BJ (cell line): ENCODE measurements around the gene CCDC93. TPM values are rescaled to one million over a fixed set of nuclear protein-coding genes. Genes with fewer than 3 reads are reported as not detected.

Experiments
- CTCF ChIA-PET: fragments of 350-600 bp; formaldehyde crosslinking; extraction: SDS; loops from one replicate; lab custom pipeline; 2021; ENCODE audit warnings: antibody characterized with exemption, inconsistent platforms; lab: Yijun Ruan, JAX
- POLR2A ChIA-PET: fragments of 300-600 bp; sonication (Branson Sonifier 250); formaldehyde crosslinking; extraction: SDS; loops from one replicate; lab custom pipeline; 2021; ENCODE audit warnings: antibody characterized with exemption; lab: Charles Lee
- DNase-seq: peaks from one replicate; pipeline ENCODE4 v3.0.0-alpha.2; 2011; ENCODE audit warnings: low read depth
- H3K27me3 ChIP-seq: 2 replicates; pipeline ENCODE4 v1.6.0; 2011; ENCODE audit warnings: low read length; ENCODE audit not compliant: control insufficient read depth, insufficient read depth
- H3K36me3 ChIP-seq: 2 replicates; pipeline ENCODE4 v1.5.1; 2011; ENCODE audit warnings: low read length; ENCODE audit not compliant: control insufficient read depth, insufficient read depth
- H3K4me3 ChIP-seq: 2 replicates; pipeline ENCODE4 v1.5.1; 2011; ENCODE audit warnings: low read depth, mild to moderate bottlenecking, control low read depth, low read length
- CTCF ChIP-seq: IDR thresholded peaks from 2 replicates; pipeline ENCODE4 v1.5.1; 2011; ENCODE audit warnings: low read depth, mild to moderate bottlenecking, control low read depth, inconsistent platforms, low read length, moderate library complexity; ENCODE audit not compliant: insufficient read depth
- polyA plus RNA-seq: library from polyadenylated mRNA; depleted of rRNA; stranded (reverse); fragments of >200 nt; gene quantifications from 2 replicates; pipeline ENCODE4 v1.2.3, GENCODE V29; 2011

Gene CCDC93
- polyA plus RNA-seq, 1 experiment = 12.8 TPM

- no peak for TF ChIP-seq CTCF
- H3K27me3 ChIP-seq = no peaks in the 10 kb centered on the region
- H3K4me3 ChIP-seq = no peak overlapping the region
- H3K36me3 ChIP-seq = peaks cover 2% of the 10 kb centered on the region; the same call in 1 of the 2 replicates
- DNase-seq = peak; percentile 96
- CTCF ChIA-PET = interaction anchor here (0.8 to 2.3 kb wide), 8 partner anchors 11 to 166 kb away, joined by 3 to 16 read pairs (median 4); partner anchors contain the start of gene DDX18
- POLR2A ChIA-PET = interaction anchor here (1.1 kb wide), 1 partner anchor 13 kb away, joined by 3 read pairs; no protein-coding TSS in a partner anchor
Measured at GRCh38 chr2:117980783-117981676, 32.8 kb downstream of the CCDC93 start.

GRCh38 chr2:117979911-117980701 is 33.8 kb downstream of the CCDC93 start:
- no peak for TF ChIP-seq CTCF
- ChIA-PET CTCF (interaction anchor here (1.1 to 2.3 kb wide), 5 partner anchors 10 to 165 kb away, joined by 3 to 16 read pairs (median 6); partner anchors contain the start of gene DDX18), POLR2A (interaction anchor here (1.1 kb wide), 1 partner anchor 12 kb away, joined by 3 read pairs; no protein-coding TSS in a partner anchor)
- Histone ChIP-seq H3K27me3 (no peaks in the 10 kb centered on the region), H3K4me3 (no peak overlapping the region), H3K36me3 (0 out of 2 replicates have a peak, but pooled peaks cover 2% of the 10 kb centered on the region)
- peak; percentile 46 for DNase-seq

- Histone ChIP-seq H3K27me3 (no peaks in the 10 kb centered on the region), H3K36me3 (peaks cover 3% of the 10 kb centered on the region; the same call in 1 of the 2 replicates), H3K4me3 (no peak overlapping the region)
- TF ChIP-seq CTCF = no peak
- ChIA-PET CTCF (no interaction called here), POLR2A (no interaction called here)
- DNase-seq = no peak
Measured at GRCh38 chr2:117977696-117978095, 36.2 kb downstream of the CCDC93 start.

GRCh38 chr2:117976581-117976980 is 37.3 kb downstream of the CCDC93 start:
- no peak for TF ChIP-seq CTCF
- ChIA-PET POLR2A (no interaction called here), CTCF (interaction anchor here (1.3 kb wide), 1 partner anchor 26 kb away, joined by 4 read pairs; no protein-coding TSS in a partner anchor)
- DNase-seq = no peak
- no peak overlapping the region for H3K4me3 ChIP-seq
- no peaks in the 10 kb centered on the region for H3K27me3 ChIP-seq
- H3K36me3 ChIP-seq = peaks cover 5% of the 10 kb centered on the region; the same call in 1 of the 2 replicates
